HG03025 (cell line): ENCODE measurements around the gene INKA2.

Experiments
- ATAC-seq: cut with Tn5 transposase; IDR thresholded peaks from one replicate; pipeline ENCODE4 v1.9.1; 2021; ENCODE audit warnings: mild to moderate bottlenecking, moderate library complexity; ENCODE audit not compliant: unreplicated experiment, low FRiP score

The INKA2 gene

DNA sequence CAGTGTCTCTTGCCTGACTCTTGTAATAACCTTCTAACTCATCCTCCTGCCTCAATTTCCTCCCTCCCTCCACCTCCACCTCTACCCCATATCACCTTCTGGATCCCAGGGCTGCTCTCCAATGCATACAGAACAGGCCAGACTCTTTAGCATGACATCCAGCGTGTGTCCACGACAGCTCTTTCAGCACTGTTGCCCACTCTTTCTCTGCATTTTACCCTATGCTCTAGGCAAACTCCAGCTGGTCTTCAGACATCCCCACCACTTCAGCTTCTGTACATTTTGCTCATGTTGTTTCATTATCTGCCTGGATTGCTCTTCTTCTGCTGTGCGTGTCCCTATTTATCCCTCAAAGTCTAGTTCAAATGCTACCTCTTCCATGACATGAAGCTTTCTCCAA, 4.8 kb downstream of the INKA2 start:
- ATAC-seq, result no peak

DNA sequence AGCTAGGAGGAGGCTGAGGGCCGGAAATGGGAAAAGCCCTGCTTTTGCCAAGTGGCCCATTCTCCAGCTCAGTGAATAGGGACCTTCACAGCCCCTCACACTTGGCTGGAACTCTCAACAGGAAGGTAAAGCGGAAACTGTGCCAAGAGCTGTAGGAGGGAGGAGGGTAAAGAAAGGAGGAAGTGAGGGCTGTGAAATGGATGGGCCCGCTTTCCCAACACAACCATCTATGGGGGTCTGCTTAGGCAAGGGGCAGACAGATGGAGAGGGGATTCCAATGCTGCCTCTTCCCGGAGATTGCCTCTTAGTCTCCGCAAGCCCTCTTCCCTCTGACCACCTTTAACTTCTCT, 5.2 kb downstream of the INKA2 start:
- no peak for ATAC-seq

DNA sequence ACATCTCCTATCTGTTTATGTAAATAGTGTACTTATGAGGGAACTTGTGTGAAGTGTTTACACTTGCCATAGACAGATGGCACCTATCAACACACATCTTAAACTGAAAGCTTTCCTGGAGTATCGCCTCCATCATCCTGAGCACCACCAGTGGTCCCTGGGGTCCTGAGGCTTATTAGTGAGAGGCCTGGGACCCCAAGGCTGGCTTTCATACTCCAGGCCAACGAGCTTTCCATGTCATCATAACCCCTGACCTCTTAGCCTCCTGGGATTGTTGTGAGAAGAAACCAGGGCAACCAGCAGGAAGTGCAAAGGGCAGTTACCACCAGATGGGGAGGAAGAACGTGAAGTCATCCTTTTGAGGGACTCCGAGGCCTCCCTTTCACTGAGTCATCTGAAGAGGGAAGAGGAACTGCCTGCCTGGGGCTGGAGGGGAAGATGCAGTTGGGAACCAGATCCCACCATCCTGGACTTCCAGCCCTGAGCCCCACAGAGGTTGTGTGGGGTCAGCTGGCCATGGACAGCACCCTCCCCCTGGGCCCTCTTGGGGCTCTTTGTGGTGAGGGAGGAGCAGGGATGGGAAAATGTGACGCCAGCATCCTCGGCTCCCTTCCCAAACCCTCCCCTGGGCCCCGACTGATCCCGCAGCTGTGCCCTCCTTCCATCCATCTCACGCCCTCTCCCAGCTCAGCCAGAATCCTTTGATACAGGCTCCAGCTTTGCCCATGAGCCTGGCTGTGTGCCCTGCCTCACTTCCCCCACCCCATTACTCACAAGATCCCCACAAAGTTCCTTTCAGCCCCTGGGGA, 5.8 kb downstream of the INKA2 start:
- ATAC-seq, result no peak

DNA sequence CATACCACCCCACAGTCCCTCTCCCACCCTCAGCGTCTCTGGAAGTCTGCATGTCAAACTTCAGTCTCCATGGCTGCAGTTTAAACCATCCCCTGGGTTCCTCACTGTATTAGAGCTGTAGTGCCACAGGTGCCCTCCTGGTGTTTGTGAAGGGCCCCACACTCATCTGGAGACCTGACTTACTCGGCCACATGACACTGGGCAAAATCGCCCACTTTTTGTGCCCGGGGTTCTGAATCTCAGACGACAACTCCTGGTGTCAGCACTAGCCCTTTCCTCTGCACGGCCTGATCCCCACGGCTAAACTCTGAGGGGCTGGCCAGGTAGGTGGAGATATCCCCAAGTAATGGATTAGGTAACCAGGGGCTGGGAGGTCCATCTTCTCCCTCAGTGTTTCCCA, 6.5 kb downstream of the INKA2 start:
- no peak for ATAC-seq

DNA sequence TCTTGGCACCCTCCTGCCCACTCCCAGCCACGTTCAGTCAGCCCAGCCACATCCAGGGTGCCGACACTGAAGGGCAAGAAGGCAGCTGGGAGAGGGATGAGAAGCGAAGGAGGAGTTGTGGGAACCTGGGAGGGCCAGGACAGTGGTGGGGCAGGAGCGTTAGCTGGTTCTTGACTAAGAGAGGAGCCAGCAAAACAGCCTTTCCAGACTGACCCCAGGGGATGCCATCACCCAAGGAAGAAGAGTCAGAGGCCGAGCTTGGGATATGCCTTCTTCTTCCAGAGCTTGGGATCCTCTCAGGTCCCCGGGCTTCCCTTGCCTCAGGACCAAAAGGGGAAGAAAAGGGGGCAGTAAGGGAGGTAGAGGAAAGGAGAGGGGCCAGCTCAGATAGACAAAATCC, 7.2 kb downstream of the INKA2 start:
- no peak for ATAC-seq

DNA sequence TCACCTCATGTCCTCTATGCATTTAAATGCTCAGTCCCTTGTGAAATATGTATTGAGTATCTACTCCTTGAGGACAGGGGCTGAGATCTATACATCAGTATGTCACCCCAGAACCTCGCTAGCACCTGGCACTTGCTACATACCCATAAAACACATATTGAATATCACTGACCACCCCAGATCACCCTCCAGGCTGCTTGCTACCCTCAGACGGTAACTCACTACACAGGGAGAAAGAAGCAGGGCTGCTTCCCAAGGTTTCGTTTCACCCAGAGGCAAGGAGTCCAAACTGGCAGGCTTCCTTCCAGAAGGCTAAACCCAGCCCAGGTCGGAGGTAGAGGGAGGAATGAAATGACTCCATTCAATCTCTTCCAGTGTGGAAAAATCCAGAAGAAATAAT, 8.5 kb downstream of the INKA2 start:
- ATAC-seq, result no peak

DNA sequence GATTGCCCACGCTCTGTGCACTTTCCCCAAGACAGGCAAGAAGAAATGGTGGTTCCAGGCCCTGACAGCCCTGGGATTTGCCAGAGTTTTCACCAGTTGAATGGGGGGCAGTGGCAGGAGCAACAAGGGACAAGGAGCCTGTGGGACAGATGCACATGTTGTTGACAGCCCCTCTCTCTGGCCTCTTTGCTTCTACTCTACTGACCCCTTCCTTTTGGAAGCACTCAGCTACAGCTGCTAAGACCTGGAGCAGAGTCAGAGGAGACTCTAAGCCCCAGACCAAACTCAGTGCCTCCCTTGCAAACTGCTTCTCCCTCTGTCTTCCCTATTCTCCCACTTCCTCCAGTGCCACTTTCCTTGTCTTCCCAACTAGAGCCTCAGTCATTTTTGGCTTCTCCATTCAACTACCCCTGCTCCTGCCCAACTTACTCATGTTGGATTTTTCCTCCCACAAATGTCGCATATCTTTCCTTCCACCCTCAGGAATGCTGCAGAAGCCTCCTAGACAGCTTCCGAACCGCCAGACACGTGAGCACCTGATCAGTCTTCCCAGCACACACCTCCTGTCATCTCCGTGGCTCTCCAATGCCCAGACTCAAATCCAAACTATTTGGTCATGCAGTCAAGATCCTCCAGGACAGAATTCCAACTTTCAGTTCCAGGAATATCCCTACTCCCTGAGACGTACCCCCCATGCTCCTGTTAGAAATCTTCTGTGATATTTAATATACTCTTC, 9.1 kb downstream of the INKA2 start:
- no peak for ATAC-seq

DNA sequence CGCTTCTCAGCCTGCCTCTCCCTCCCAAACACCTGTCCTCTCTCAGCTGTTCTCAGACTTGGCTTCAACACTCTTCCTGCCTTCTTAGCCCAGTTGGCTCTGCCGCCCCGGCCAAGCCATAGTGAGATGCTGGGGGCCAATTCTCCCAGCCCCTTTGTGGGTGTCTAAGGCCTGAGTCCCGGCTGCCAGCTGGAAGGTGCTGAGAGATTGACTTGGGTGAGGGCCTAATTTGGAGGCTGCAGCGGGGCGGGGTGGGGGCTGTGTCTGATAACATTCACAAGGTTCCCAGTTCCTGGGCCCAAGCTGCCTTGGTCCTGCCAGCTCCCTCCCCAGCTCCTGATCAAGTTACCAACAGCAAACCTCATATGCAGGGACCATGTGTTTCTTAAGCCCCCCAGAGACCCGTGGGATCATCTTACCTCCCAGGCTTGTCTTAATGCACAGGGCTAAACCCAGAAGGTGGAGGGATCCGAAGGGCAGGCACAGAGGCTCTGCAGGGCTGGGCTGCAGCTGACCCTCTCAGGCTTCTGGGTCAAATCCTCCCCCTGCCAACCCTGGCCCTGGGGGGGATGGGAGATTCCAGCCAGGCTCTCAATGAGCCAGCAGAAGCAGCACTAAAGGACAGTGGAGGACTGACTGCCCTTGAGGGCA, 9.8 kb downstream of the INKA2 start:
- ATAC-seq, result no peak

DNA sequence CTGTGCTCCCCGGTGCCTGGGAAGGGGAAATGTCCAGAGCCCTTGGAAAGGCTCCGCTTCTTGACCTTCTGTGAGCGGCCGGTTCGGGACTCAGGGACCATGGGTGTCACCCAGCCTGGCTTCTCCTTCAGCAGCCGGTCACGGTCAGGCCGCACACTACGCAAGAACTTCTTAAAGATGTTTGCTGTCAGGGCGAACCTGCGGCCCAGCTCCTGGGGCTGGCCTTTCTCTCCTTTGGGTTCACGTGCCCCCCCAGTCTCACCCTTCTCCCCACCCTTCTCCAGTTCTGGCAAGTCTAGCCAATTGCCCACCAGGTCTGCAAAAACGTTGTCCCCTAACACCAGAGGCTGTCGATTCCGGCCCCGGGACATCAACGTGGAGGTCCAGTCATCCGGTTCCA, 12.1 kb downstream of the INKA2 start:
- no peak for ATAC-seq

DNA sequence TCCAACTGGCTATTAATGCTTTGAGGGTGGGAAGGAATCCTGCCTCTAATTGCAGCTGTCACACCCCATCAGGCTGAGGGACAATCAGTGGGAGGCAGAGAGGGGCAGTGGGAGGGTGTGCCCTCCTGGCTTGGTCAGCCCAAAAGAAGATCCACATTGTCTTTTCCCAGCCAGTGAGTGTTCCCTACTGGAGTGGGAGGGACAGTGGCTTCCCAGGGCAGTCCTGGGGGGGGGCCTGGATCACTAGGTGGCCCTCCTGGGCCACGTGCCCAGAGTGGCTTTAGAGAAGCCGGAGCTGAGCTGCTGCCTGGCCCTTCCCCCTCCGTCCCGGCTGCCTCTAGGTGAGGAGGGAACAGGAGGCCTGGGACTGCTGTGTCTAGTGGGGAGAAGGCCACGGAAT, 14.0 kb downstream of the INKA2 start:
- no peak for ATAC-seq

DNA sequence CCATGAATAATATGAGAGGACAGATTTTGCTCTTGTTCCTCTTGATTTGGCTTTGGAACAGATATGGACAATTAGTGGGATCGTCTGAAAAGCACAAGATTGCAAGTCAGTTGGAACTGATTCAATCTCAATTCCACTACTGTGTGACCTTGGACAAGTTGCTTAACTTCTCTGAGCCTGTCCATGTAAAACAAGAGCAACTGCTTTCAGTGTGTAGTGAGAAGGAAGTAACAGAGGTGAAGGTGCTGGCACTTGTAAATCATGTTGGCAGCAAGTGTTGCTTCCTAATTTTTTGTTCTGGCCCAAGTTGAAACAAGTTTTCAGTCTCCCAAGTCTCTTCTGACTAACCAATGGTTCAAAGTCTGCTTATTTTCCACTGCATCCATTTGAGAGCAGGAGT, 15.3 kb downstream of the INKA2 start:
- no peak for ATAC-seq

DNA sequence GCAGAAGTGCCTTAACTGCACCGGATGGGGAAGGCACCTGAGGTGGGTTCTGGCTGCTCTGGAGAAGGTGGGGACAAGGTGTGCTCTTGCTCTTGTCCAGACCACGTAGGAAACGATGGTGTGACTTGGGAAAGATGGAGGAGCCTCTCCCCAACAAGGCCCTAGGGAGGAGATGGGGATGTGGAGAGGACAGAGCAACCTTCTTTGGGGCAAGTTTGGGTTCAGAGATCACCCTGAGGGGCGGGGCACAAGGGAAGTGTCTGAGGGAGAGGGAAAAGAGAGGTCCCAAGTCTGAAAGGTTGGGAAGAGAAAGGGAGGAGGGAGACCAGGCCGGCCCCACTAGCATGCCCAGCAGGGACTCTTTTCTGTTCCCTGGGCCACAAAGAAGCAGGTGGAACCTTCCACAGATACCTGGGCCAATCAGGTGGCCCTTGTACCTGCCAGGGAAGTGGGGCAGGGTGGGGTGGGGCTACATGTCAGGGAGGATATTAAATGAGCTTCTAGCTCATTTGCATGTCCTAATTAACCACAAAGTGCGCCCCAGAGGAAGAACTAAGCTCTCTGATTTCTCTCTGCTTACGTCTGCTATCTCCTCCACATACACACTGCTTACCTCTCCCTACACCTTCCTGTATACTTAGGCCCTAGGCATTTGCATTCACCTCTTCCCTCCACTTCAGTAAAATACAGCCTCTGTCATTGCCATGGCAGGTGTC, 15.9 kb downstream of the INKA2 start:
- no peak for ATAC-seq

DNA sequence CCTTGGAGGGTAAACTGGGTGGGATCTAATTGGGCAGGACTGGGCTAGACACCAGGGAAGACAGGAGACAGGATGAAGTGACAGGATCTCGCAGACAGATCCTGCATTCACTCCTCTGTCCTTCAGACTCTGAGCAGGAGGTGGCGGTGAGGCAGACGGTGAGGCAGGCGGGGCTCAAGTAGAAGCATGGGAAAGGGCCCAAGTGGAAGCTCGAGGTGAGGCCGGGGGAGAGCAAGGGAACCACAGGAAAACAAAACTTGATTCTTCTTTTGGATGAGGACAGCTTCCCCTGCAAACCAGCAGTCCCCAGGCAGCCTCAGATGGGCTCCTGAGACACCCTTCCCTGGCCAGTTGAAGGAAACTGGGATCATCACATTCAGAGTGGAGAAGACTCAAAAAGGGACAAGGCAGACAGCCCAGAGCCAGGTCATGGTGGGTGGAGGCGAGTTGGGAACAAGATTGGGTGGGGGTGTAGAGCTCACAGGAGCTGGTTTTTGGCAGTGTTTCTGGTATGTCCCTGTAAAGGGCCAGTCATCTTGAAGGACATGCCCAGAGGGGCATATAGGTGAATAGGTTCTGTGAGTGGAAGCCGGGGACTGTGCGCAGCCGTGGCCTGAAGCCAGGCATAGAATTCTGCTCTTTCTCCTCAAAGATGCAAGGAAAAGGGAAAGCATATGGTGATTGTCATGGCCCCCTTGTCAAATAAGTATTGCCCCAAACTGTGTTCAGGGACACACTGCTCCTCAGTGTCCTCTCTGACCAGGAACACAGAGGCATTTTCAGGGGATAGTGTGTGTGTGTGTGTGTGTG, 18.0 kb downstream of the INKA2 start:
- no peak for ATAC-seq

DNA sequence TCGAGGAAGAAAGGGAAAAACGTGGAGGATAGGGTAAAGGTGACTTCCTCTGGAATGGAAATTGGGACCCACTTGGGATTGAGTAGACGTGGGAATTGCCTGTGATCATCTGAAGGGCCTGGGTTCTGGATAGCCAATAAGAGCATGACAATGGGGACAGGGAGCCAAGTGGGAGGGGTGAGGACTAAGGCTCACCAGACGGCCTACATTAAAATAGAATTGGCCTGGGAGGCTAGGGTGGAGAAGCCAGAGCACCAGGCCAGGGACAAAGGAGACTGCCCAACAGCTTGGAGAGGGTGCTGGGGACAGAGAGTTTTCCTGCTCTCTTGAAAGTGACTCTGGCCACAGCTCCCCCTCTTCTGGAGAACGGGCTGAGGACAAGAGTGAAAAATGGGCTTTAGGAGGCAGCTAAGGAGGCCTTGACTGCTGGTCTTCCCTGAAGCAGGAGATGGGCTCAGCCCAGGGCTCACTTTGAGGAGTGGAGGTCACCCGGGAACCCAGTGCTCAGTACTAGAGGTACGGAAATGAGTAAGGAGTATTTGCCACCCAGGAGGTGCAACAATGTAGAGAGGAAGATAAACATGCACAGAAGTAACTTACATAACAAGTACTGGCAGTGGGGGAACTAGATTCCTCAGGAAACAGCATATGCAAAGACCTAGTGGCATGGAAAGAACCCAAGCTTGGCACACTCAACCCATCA, 18.8 kb downstream of the INKA2 start:
- ATAC-seq, result no peak

DNA sequence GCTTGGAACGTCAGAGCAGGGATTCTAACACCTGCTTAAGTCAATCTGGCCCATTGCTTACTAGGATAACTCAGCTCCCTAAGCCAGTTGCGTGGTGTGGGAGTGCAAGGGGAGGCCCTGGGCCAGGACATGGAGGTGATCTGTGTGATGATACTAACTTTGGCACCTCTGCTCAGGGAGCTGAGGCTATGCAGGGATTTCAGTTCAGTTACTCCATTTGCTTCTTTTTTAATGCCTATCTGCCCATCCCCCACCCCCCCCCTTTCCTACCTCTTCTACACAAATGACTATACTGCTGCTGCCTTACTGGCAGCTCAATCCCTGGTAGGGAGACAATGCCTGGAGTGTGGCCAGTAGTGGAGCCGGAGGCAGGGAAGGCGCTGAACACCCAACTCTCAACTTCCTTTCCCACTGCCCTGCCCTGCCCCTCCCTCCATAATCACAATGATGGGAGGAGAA, 19.5 kb downstream of the INKA2 start:
- ATAC-seq, result no peak

DNA sequence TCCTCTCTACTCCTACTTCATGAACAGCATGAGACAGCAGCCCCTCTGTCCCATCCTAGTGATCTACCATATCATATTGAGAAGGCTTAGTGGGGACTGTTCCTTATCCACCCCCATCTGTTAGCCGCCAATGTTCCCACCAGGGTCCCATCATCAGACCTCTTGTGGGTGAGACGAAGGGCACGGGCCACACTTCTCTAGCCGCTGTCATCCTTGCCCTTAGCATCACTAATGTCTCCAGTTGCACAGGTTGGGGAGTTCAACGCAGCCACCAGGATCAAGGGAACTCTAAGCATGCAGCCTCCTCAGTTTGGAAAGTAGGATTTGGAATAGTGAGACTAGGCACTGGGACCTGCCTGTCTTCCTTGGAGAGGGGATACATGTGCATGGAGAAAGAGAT, 20.1 kb downstream of the INKA2 start:
- ATAC-seq, result no peak

DNA sequence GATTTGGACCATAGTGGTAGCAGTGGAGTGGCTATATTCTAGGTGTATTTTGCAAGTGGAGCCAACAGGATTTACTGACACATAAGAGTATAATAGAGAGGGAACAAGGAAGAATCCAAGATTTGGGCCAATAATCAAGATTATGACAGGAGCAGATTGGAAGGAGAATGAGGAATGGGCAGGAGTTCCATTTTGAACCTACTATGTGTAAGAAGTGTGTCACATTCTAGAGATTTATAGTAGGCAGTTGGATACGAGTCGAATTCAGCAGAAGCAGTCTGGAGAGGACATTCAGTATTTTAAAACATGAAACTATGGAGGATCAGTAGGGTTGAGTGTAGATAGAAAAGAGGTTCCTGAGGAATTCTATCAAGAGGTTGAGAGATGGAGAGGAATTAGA, 21.7 kb downstream of the INKA2 start:
- no peak for ATAC-seq

DNA sequence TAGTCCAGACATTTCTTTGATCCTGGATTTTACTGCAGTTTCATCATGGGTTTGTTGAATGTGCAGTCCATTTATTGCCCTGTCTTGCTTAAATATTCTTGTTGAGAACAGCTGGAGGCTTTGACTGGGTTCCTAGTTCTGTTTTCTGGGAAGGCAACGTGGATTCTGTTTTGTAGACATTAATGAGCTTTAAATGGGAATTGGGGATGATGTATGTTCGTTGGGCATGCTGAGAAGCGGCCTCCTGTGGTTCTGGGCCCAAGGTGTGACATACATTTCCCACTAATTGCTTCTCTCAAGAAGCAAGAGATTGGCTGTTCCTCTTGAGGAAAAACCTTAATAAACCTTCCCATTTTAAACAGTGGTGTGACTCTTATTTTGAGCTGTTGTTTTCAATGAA, 22.9 kb downstream of the INKA2 start:
- ATAC-seq, result no peak

DNA sequence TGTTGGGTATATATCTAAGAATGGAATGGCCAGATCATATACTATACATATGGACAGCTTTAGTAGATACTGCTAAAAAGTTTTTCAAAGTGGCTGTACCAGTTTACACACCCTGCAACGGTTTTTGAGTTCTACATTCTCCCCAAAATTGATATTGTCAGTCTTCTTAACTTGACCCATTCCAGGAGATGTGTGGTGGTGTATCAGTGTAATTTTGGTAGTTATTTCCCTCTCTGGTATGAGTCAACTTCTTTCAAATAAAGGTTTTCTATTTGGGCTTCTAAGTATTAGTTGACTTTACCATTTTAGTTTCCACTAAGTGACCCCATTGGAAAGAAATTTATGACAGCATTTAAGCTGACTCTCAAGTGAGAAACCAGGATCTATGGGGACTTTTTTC, 29.2 kb downstream of the INKA2 start:
- ATAC-seq, result no peak

DNA sequence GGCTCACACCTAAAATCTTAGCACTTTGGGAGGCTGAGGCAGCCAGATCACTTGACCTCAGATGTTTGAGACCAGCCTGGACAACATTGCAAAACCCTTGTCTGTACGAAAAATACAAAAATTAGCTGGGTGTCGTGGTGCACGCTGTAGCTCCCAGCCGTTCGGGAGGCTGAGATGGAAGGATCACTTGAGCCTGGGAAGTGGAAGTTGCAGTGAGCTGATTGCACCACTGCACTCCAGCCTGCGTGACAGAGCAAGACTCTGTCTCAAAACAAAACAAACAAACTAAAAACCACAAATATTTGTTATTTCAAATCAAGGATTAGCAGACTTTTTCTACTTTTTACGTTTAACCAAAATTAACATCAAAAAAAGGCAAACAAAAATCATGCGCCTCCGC, 31.3 kb downstream of the INKA2 start:
- no peak for ATAC-seq
